Kidney epithelial cell (primary cell): Measurements from ENCODE around the gene RNF215. TPM values are rescaled to one million over a fixed set of nuclear protein-coding genes. Genes with fewer than 3 reads are reported as not detected.

Experiments used
- DNase-seq: peaks from one replicate; pipeline ENCODE4 v3.0.0-alpha.2; 2010; ENCODE audit warnings: low read depth
- H3K27me3 ChIP-seq: 2 replicates; pipeline ENCODE4 v1.6.0; 2011; ENCODE audit warnings: low read length; ENCODE audit not compliant: control insufficient read depth, insufficient read depth
- H3K36me3 ChIP-seq: 2 replicates; pipeline ENCODE4 v1.5.1; 2011; ENCODE audit warnings: low read length; ENCODE audit not compliant: control insufficient read depth, insufficient read depth
- H3K4me3 ChIP-seq: 2 replicates; pipeline ENCODE4 v1.5.1; 2011; ENCODE audit warnings: low read depth, mild to moderate bottlenecking, control low read depth, low read length
- CTCF ChIP-seq: IDR thresholded peaks from 2 replicates; pipeline ENCODE4 v1.5.1; 2011; ENCODE audit warnings: mild to moderate bottlenecking, moderate library complexity, low read length, control low read depth, inconsistent platforms; ENCODE audit not compliant: insufficient read depth, poor library complexity, severe bottlenecking
- total RNA-seq: library from RNA; depleted of rRNA; stranded (reverse); fragments of >200 nt; gene quantifications from 2 replicates; pipeline ENCODE4 v1.2.3, GENCODE V29; 2015

Gene RNF215
- total RNA-seq, 1 donor from 2014 or later: 34.2 TPM

- Histone ChIP-seq H3K36me3 (no peaks in the 10 kb centered on the region), H3K27me3 (no peaks in the 10 kb centered on the region), H3K4me3 (no peak overlapping the region)
- DNase-seq: no peak
- TF ChIP-seq CTCF: no peak
These were observed 45.3 kb upstream of the RNF215 start for GRCh38 chr22:30432520-30432919.

- Histone ChIP-seq H3K27me3 (no peaks in the 10 kb centered on the region), H3K36me3 (no peaks in the 10 kb centered on the region), H3K4me3 (no peak overlapping the region)
- no peak for TF ChIP-seq CTCF
- DNase-seq: no peak
These were observed 44.9 kb upstream of the RNF215 start for GRCh38 chr22:30432096-30432495.

- Histone ChIP-seq H3K27me3 (no peaks in the 10 kb centered on the region), H3K4me3 (no peak overlapping the region), H3K36me3 (no peaks in the 10 kb centered on the region)
- DNase-seq: no peak
- no peak for TF ChIP-seq CTCF
These were observed 43.7 kb upstream of the RNF215 start for GRCh38 chr22:30430933-30431332.

- Histone ChIP-seq H3K36me3 (no peaks in the 10 kb centered on the region), H3K4me3 (no peak overlapping the region)
- no peak for TF ChIP-seq CTCF
These were observed 42.7 kb upstream of the RNF215 start for GRCh38 chr22:30429887-30430286.

GRCh38 chr22:30427871-30428270 is 40.7 kb upstream of the RNF215 start:
- H3K4me3 ChIP-seq: no peak overlapping the region

More at GRCh38 chr22:30429887-30430286, 42.7 kb upstream of the RNF215 start:
- DNase-seq: no peak
- no peaks in the 10 kb centered on the region for H3K27me3 ChIP-seq

More at GRCh38 chr22:30427871-30428270, 40.7 kb upstream of the RNF215 start:
- no peaks in the 10 kb centered on the region for H3K27me3 ChIP-seq
- no peaks in the 10 kb centered on the region for H3K36me3 ChIP-seq
- no peak for TF ChIP-seq CTCF
- DNase-seq: no peak
